Fibroblast of lung (primary cell): ENCODE results near the gene RAB28. TPM values are rescaled to one million over a fixed set of nuclear protein-coding genes. Genes with fewer than 3 reads are reported as not detected.

Experiments used
- DNase-seq, 2 donors: peaks; one replicate each; pipeline versions ENCODE4 v3.0.0 to v3.0.0-alpha.2; 2010; ENCODE audit warnings: low read depth in 2 of 2
- H2AFZ ChIP-seq: 2 replicates; pipeline ENCODE4 v1.5.1; 2012; ENCODE audit warnings: low read length, control low read depth, inconsistent platforms
- H3K27ac ChIP-seq: 2 replicates; pipeline ENCODE4 v1.5.1; 2011; ENCODE audit warnings: low read length, control low read depth; ENCODE audit not compliant: insufficient read depth
- H3K27me3 ChIP-seq: 2 replicates; pipeline ENCODE4 v1.5.1; 2011; ENCODE audit warnings: mild to moderate bottlenecking, low read length; ENCODE audit not compliant: control insufficient read depth, insufficient read depth
- H3K36me3 ChIP-seq: 2 replicates; pipeline ENCODE4 v1.5.1; 2011; ENCODE audit warnings: low read length; ENCODE audit not compliant: control insufficient read depth, insufficient read depth
- H3K4me1 ChIP-seq: 2 replicates; pipeline ENCODE4 v1.5.1; 2011; ENCODE audit warnings: low read length; ENCODE audit not compliant: control insufficient read depth, insufficient read depth; ENCODE audit errors: extremely low read depth
- H3K4me2 ChIP-seq: 2 replicates; pipeline ENCODE4 v1.5.1; 2011; ENCODE audit warnings: low read length, control low read depth; ENCODE audit not compliant: insufficient read depth; ENCODE audit errors: extremely low read depth
- H3K4me3 ChIP-seq, 4 experiments: fragments of 200-600 bp in 1 of 4; sonication (generic) in 1 of 4; replicated peaks in 1 of 4; 2 replicates each; pipeline ENCODE4 v1.5.1; 2011 to 2016; ENCODE audit warnings: low read length in 4 of 4, low read depth in 3 of 4, mild to moderate bottlenecking in 3 of 4, control low read depth in 2 of 4, inconsistent platforms in 1 of 4, mixed read lengths in 1 of 4; ENCODE audit not compliant: insufficient read depth in 1 of 4; ENCODE audit errors: control extremely low read depth in 1 of 4
- H3K79me2 ChIP-seq: 2 replicates; pipeline ENCODE4 v1.5.1; 2012; ENCODE audit warnings: mild to moderate bottlenecking, low read length, inconsistent platforms; ENCODE audit not compliant: control insufficient read depth, insufficient read depth
- H3K9ac ChIP-seq: 2 replicates; pipeline ENCODE4 v1.5.1; 2011; ENCODE audit warnings: mild to moderate bottlenecking, low read length, control low read depth; ENCODE audit not compliant: insufficient read depth
- H3K9me3 ChIP-seq: 2 replicates; pipeline ENCODE4 v1.5.1; 2012; ENCODE audit warnings: low read depth, low read length; ENCODE audit not compliant: control insufficient read depth, insufficient read depth
- H4K20me1 ChIP-seq: 2 replicates; pipeline ENCODE4 v1.5.1; 2011; ENCODE audit warnings: low read length; ENCODE audit not compliant: control insufficient read depth, insufficient read depth; ENCODE audit errors: extremely low read depth
- CTCF ChIP-seq, 2 donors: IDR thresholded peaks in 1 of 2; conservative IDR thresholded peaks in 1 of 2; 1 replicate in 1 of 2; 2 replicates in 1 of 2; pipeline ENCODE4 v1.5.1; 2011 to 2012; ENCODE audit warnings: low read length in 2 of 2, control low read depth in 1 of 2, inconsistent platforms in 1 of 2, low read depth in 1 of 2, mild to moderate bottlenecking in 1 of 2
- EZH2 ChIP-seq: IDR thresholded peaks from 2 replicates; pipeline ENCODE4 v1.5.1; 2012; ENCODE audit warnings: low read length, control low read depth, mild to moderate bottlenecking; ENCODE audit errors: missing control alignments
- polyA plus RNA-seq, 2 donors: library from polyadenylated mRNA; depleted of rRNA in 1 of 2; stranded (reverse) in 1 of 2; unstranded in 1 of 2; fragments of >200 nt; gene quantifications; 2 replicates each; pipeline ENCODE4 v1.2.1, GENCODE V29; 2011 to 2012; ENCODE audit warnings: missing spikeins in 1 of 2
- total RNA-seq: library from RNA; depleted of rRNA; stranded (reverse); fragments of >200 nt; gene quantifications from 2 replicates; pipeline ENCODE4 v1.2.1, GENCODE V29; 2014

RAB28 gene
- total and polyA plus RNA-seq, 2 donors (not counting 1 experiment from before 2014, with no cell fraction given): 17.7 to 18.1 TPM

GRCh38 chr4:13471400-13471799 is 12.7 kb downstream of the RAB28 start:
- no peaks in the 10 kb centered on the region for H3K27me3 ChIP-seq
- H3K4me1 ChIP-seq: no peaks in the 10 kb centered on the region
- DNase-seq: no peak
- H3K9ac ChIP-seq: no peak overlapping the region
- H3K4me2 ChIP-seq: no peak overlapping the region
- no peaks in the 10 kb centered on the region for H3K36me3 ChIP-seq
- no peaks in the 10 kb centered on the region for H3K9me3 ChIP-seq
- H3K27ac ChIP-seq: no peak overlapping the region
- H4K20me1 ChIP-seq: no peaks in the 10 kb centered on the region
- H3K79me2 ChIP-seq: no peaks in the 10 kb centered on the region
- TF ChIP-seq CTCF (conservative IDR thresholded peaks at IDR 0.05 in 1 of 2, IDR thresholded peaks at IDR 0.05 in 1 of 2; ENCODE audit: low read depth in 1 of 2, low read length in 2 of 2) (no peak), EZH2 (no peak)
- no peak overlapping the region for H2AFZ ChIP-seq
- H3K4me3 ChIP-seq: no peak overlapping the region

GRCh38 chr4:13470379-13470778 is 13.8 kb downstream of the RAB28 start:
- H3K9me3 ChIP-seq: no peaks in the 10 kb centered on the region
- H3K36me3 ChIP-seq: no peaks in the 10 kb centered on the region
- H3K9ac ChIP-seq: no peak overlapping the region
- no peak for DNase-seq
- no peaks in the 10 kb centered on the region for H3K27me3 ChIP-seq
- H3K27ac ChIP-seq: no peak overlapping the region
- TF ChIP-seq EZH2 (no peak), CTCF (conservative IDR thresholded peaks at IDR 0.05 in 1 of 2, IDR thresholded peaks at IDR 0.05 in 1 of 2; ENCODE audit: low read depth in 1 of 2, low read length in 2 of 2) (no peak)
- H4K20me1 ChIP-seq: no peaks in the 10 kb centered on the region
- no peak overlapping the region for H3K4me3 ChIP-seq
- H3K4me1 ChIP-seq: no peaks in the 10 kb centered on the region
- no peak overlapping the region for H2AFZ ChIP-seq
- H3K4me2 ChIP-seq: no peak overlapping the region
- no peaks in the 10 kb centered on the region for H3K79me2 ChIP-seq

DNA sequence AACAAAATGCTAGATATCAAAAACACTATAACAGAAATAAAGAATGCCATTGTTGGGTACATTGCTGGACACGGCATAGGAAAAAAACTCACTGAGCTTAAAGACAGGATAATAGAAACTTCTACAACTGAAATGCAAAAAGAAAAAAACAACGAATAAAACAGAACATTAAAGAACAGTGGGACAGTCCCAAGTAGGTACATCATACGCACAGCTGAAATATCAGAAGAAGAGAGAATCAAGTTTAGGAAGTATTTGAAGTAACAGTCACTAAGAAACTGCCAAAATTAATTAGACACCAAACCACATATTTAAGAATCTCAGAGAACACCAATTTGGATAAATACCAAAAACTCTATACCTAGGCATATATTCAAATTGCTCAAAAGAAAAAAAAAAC is 19.2 kb downstream of the RAB28 start:
- no peaks in the 10 kb centered on the region for H3K79me2 ChIP-seq
- no peaks in the 10 kb centered on the region for H3K36me3 ChIP-seq
- no peaks in the 10 kb centered on the region for H3K4me1 ChIP-seq
- H2AFZ ChIP-seq: no peak overlapping the region
- DNase-seq: no peak
- H3K4me3 ChIP-seq: no peak overlapping the region
- H3K9ac ChIP-seq: no peak overlapping the region
- no peak for TF ChIP-seq EZH2
- TF ChIP-seq CTCF (conservative IDR thresholded peaks at IDR 0.05 in 1 of 2, IDR thresholded peaks at IDR 0.05 in 1 of 2; ENCODE audit: low read depth in 1 of 2, low read length in 2 of 2): no peak
- no peaks in the 10 kb centered on the region for H3K27me3 ChIP-seq
- H3K27ac ChIP-seq: no peak overlapping the region
- H4K20me1 ChIP-seq: no peaks in the 10 kb centered on the region
- H3K9me3 ChIP-seq: no peaks in the 10 kb centered on the region
- no peak overlapping the region for H3K4me2 ChIP-seq
